GM12865 (cell line): ENCODE measurements around the gene FAM20C.
"Not testable (repeated sequence)": the region's sequence is repeated elsewhere in the genome, so short reads cannot be mapped to it uniquely, and the experiment has no call there.

ENCODE experiments used
- DNase-seq: peaks from one replicate; pipeline ENCODE4 v3.0.0; 2010; ENCODE audit warnings: low read depth
- H3K4me3 ChIP-seq: 2 replicates; pipeline ENCODE4 v1.5.1; 2011; ENCODE audit warnings: mild to moderate bottlenecking, low read depth, low read length, control low read depth
- TF ChIP-seq, protein P1 (sequence below): IDR thresholded peaks from 2 replicates; pipeline ENCODE4 v1.5.1; 2011; ENCODE audit warnings: low read length, control low read depth, low read depth, inconsistent platforms; ENCODE audit not compliant: insufficient read depth; ENCODE audit errors: missing control alignments

The FAM20C gene

DNA sequence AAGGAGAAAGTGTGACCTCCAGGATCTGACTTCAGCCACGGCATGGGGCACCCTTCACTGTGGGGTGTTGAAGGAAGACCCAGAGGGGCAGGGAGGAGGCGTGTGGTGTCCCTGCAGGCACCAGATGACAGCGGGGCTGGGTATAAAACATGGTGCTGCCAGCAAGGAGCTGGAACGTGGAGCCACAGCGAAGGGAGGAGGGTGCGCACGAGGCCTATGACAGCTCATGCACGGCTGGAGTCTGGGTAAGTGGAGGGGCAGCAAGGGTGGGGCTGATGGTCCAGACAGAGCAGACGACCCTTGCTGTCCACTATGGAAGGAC lies 69.8 kb downstream of the FAM20C start:
- TF ChIP-seq, protein P1, sequence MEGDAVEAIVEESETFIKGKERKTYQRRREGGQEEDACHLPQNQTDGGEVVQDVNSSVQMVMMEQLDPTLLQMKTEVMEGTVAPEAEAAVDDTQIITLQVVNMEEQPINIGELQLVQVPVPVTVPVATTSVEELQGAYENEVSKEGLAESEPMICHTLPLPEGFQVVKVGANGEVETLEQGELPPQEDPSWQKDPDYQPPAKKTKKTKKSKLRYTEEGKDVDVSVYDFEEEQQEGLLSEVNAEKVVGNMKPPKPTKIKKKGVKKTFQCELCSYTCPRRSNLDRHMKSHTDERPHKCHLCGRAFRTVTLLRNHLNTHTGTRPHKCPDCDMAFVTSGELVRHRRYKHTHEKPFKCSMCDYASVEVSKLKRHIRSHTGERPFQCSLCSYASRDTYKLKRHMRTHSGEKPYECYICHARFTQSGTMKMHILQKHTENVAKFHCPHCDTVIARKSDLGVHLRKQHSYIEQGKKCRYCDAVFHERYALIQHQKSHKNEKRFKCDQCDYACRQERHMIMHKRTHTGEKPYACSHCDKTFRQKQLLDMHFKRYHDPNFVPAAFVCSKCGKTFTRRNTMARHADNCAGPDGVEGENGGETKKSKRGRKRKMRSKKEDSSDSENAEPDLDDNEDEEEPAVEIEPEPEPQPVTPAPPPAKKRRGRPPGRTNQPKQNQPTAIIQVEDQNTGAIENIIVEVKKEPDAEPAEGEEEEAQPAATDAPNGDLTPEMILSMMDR = no peak
- H3K4me3 ChIP-seq = no peak overlapping the region
- no peak for DNase-seq

DNA sequence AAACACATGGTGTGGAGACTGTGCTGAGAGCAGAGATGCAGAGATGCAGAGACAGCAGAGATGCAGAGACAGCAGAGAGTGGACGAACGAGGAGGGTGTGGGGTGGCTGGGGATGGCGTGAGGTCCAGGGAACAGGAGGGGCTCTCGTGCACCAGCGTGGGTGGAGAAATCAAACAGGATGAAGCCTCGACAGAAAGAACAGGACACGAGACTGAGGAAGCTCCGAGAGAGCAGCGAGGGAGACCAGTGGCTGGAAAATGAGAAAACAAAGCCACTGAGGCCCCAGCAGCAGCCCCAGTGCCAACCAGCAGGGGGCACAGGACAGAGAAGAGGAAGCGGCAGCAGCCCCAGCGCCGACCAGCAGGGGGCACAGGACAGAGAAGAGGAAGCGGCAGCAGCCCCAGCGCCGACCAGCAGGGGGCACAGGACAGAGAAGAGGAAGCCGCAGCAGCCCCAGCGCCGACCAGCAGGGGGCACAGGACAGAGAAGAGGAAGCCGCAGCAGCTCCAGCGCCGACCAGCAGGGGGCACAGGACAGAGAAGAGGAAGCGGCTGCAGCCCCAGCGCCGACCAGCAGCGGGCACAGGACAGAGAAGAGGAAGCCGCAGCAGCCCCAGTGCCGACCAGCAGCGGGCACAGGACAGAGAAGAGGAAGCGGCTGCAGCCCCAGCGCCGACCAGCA lies 70.4 kb downstream of the FAM20C start:
- not testable (repeated sequence) for H3K4me3 ChIP-seq
- TF ChIP-seq, protein P1 = peak; percentile 54
- peak; percentile 54 for DNase-seq

DNA sequence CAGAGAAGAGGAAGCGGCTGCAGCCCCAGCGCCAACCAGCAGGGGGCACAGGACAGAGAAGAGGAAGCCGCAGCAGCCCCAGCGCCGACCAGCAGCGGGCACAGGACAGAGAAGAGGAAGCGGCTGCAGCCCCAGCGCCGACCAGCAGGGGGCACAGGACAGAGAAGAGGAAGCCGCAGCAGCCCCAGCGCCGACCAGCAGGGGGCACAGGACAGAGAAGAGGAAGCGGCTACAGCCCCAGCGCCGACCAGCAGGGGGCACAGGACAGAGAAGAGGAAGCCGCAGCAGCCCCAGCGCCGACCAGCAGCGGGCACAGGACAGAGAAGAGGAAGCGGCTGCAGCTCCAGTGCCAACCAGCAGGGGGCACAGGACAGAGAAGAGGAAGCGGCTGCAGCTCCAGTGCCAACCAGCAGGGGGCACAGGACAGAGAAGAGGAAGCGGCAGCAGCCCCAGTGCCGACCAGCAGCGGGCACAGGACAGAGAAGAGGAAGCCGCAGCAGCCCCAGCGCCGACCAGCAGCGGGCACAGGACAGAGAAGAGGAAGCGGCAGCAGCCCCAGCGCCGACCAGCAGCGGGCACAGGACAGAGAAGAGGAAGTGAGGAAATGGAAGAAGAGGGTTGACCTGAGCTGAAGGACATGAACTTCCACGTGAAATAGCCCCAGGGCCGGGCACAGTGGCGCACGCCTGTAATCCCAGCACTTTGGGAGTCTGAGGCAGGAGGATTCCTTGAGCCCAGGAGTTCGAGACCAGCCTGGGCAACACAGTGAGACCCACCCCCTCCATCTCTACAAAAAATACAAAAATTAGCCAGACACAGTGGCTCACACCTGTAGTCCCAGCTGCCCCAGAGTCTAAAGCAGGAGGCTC lies 71.3 kb downstream of the FAM20C start:
- DNase-seq = peak; percentile 64
- TF ChIP-seq, protein P1 = peak; percentile 32
- not testable (repeated sequence) for H3K4me3 ChIP-seq

DNA sequence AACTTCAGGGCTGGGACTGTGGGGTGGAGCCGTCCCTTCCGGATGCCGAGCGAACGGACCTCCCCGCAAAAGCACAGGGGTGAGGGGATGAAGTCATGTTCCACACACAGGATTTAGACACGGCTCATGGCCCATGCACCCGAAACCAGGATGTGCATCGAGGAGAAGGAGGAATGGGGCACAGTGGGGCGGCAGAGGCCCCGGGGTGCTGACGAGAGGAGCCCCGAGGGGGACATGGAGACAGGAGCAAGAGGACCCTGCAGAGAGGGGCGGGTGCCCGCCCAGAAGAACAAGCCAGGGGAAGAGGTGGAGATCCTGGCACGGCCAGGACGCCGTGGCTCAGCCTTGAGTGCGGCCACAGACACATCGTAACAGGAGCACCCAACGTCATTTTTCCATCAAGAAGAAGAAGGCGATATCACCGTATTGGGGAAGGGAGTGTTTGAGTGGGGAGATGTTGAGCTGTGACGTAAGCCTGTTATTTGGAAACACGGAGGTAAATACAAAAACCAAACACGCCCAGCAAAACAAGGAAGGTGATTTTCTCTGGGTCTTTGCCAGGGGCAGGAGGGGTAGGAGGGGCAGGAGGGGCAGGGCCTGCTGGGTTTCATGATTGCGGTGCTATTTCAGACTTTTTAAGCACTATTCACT lies 72.3 kb downstream of the FAM20C start:
- TF ChIP-seq, protein P1 = no peak
- no peak overlapping the region for H3K4me3 ChIP-seq

DNA sequence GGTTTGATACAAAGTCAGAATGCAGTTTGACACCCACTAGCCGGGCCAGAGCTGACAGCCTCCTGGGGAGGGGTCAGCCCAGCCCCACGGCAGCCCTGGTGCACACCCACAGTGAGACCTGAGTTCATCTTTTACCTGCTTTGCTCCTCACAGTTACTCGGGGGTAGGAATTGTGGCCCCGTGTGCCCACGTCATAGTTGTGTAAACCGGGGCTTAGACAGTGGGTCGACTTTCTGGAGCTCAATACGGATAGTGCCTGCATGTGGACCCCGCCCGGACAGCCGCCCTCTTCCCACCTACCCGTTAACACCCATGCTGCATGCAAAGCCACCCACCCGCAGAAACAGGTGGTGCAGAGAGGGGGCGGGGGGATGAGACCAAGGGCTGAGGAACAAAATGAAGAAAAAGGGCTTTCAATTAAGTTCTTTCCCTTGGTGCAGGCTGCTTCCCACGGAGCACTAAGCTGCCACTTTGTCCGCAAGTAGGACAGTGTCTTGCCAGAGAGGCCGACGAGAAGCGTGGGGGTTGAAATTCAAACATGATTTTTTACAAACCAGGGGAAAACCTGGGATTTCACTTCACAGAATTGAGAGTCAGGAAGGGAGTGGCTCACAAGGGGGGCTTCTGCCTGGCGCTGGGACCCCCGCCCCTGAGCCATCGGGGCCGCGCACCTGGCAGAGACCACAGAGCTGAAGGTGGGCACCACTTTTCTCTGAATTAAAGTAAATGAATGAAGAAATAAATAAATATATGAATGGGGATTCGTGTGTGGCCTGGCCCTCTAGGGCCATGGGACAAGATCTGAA lies 73.0 kb downstream of the FAM20C start:
- no peak for DNase-seq
- TF ChIP-seq, protein P1 = no peak
- no peak overlapping the region for H3K4me3 ChIP-seq

More for the DNA sequence above, 72.3 kb downstream of the FAM20C start:
- DNase-seq = no peak
